Stimulated activated naive CD4-positive, alpha-beta T cell (primary cell): ENCODE results near the gene VSTM1.

Source experiments
- DNase-seq, 6 experiments: peaks; one replicate each; lab custom pipeline; 2025; lab: John Stamatoyannopoulos, UW

Gene VSTM1

DNA sequence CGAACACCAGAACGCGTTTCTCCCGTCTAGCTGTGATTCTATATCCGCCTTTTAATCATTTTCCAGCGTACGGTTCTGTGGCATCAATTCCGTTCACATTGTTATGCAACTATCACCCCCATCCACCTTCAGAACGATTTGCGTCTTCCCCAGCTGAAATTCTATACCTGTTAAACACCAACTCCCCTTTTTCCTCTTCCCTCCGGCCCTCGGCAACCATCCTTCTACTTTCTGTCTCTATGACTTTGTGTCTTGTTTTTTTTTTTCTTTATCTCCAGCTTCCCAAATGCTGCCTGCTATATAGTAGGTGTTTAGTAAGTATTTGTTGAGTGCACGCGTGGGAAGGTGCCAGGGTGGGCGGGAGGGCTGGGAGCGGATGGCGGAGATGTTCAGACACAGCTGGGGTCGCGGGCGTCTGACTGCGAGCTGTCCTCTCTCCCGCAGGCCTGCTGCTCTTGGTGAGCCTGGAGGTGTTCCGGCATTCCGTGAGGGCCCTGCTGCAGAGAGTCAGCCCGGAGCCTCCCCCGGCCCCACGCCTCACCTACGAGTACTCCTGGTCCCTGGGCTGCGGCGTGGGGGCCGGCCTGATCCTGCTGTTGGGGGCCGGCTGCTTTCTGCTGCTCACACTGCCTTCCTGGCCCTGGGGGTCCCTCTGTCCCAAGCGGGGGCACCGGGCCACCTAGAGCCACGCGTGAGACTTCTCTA, 52.0 kb downstream of the VSTM1 start:
- no peak for DNase-seq

DNA sequence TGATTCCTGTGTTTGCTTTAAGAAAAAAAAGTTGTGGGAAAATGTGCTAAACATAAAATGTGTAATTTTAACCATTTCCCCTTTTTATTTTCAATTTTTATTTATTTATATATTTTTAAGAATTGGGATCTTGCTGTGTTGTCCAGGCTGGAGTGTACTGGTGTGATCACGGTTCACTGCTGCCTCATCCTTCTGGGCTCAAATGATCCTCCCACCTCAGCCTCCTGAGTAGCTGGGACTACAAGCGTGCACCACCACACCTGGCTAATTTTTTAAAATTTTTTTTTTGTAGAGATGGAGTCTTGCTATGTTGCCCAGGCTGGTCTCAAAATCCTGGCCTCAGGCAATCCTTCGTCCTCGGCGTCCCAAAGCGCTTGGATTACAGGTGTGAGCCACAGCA, 53.2 kb downstream of the VSTM1 start:
- no peak for DNase-seq

DNA sequence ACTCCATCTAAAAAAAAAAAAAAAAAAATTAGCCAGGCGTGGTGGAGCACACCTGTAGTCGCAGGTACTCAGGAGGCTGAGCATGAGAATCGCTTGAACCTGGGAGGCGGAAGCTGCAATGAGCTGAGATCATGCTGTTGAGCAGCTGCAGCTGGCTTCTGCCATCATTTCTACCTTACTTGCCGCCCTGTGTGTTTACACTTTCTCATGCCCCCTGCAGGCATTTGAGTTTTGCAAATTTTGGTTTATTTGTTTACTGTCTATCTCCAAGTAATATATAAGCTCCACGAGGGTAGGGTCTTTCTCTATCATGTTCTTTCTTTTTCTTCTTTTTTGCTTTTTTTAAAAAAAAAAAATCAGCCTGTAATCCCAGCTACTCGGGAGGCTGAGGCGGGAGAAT, 54.3 kb downstream of the VSTM1 start:
- DNase-seq: no peak

DNA sequence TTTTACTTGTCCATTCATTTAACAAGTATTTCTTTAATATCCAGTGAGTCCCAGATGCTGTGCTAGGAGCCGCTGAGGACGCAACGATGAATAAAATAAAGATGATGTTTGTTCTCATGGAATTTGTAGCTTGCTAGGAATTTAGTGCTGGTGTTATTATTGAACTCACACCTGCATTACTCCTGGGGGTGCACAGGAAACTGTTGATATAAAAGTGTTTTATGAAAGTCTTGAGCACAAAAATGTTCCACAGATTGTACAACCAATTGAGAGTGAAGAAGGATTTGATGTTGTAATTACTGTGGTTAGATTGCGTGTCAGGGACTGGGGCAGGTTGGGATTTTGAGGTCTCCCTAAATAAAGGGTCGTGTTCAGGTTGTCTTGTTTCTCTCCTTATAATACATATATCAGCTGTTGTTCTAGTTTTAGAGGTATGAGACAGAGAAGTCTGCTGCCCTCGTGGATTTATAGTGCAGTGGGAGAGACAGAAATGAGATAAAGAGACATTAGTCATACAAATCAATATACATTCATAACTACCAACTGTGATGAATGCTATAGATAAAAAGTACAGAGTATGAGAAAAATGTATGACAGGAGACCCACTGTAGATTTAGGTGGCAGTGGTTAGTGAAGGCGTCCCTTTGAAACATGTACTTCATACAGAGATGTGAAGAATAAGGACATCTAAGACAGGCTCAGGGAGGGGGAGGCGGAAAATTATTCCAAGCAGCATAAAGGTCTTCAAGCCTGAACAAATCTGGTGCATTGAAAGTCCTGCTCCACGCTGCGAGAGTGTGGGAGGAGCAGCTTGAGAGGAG, 61.0 kb downstream of the VSTM1 start:
- DNase-seq: no peak

DNA sequence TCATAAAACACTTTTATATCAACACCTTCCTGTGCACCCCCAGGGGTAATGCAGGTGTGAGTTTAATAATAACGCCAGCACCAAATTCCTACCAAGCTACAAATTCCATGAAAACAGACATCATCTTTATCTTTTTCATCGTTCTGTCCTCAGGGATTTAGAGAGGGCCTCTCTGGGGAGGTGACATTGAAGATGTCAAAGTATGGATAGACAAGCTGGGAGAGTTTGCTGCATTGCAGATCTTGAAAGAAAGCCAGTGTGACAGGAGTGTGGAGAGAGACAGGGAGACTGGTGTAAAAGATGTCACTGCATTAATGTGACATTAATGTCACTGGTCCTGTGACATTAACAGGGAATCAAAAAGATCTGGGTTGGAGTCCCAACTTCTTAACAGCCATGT, 62.2 kb downstream of the VSTM1 start:
- no peak for DNase-seq

DNA sequence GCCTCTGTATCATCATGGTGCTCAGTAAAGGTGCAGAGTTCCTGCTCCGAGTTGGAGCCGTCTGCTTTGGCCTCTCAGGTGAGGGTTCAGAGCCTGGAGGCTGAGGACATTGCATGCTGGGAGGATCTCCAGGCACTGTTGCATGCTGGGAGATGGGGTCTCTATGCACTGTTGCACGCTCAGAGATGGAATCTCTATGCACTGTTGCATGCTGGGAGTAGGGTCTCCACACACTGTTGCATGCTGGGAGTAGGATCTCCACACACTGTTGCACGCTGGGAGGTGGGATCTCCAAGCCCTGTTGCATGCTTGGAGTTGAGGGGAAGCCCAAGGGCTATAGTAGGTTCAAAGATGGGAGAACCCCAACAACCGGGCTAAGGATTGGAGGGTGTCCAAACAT, 64.0 kb downstream of the VSTM1 start:
- no peak for DNase-seq

DNA sequence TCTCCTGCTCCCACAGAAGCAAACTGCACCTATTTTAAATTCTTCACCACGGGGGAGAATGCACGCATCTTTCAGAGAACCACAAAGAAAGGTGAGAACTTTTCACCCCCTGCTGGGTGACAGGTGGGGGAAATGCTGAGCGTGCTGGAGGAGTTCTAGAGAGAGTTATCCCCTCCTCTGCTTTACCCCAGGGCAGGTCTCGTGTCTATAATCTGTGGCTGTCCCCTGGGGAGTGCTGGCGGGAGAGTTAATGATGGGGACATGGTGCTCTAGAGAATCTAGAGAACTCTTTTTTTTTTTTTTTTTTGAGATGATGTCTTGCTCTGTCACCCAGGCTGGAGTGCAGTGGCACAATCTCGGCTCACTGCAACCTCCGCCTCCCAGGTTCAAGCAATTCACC, 65.5 kb downstream of the VSTM1 start:
- DNase-seq: no peak

DNA sequence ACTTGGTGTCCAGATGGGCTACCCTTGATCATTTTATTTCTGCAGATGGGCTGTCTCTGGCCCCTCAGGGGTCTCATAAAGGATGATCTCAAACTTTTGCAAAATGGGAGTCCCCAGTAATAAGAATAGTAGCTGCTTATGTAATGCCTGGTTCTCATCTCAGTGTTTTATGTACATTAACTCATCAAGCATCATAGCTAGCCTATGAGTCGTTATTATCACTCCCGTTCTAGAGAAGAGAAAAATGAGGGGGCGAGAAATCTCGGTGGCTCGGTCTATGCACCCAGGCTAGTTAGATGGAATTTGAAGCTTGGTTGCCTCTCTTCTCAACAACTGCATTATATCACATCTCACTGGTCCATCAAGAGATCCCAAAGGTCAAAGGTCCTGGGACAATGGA, 68.9 kb downstream of the VSTM1 start:
- no peak for DNase-seq

DNA sequence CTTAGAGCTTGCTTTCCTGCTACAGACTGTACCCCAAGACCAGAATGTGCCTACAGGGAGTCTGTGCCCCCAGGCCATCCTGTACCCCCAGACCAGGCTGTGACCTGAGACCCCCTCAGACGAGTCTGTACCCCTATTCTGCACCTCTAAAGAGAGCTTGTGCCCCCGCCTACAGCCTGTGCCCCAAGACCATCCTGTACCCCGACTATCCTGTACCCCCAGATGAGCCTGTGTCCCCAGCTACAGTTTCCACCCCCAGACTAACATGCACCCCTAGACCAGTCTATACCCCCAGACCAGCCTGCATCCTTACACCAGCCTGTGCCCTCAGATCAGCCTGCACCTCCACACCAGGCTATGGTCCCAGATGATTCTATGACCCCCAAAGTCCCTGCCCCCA, 70.2 kb downstream of the VSTM1 start:
- no peak for DNase-seq

DNA sequence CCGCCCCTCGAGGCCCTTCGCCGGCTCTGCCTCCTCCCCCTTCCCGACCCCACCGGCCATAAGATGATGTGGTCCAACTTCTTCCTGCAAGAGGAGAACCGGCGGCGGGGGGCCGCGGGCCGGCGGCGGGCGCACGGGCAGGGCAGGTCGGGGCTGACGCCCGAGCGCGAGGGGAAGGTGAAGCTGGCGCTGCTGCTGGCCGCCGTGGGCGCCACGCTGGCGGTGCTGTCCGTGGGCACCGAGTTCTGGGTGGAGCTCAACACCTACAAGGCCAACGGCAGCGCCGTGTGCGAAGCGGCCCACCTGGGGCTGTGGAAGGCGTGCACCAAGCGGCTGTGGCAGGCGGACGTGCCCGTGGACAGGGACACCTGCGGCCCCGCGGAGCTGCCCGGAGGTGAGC, 70.9 kb downstream of the VSTM1 start:
- no peak for DNase-seq

DNA sequence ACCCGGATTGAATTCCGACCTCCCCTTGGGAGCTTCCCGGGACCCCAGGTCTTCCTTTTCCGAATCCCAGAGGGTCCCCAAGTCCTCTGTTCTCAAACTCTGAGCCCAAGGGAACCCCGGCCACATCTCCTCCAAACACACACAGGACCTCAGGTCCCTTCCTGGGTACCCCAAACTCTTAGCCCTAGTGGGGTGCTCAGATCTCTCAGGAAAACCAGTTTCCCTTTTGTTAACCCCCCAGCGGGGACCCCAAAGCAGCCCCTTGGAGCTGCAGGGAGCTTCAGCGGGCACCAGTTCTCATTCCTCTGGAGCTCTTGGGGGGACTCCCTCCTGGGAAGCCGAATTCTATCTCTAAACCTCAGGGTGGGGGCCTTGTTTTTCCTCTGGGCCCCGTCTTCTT, 71.5 kb downstream of the VSTM1 start:
- DNase-seq: no peak

DNA sequence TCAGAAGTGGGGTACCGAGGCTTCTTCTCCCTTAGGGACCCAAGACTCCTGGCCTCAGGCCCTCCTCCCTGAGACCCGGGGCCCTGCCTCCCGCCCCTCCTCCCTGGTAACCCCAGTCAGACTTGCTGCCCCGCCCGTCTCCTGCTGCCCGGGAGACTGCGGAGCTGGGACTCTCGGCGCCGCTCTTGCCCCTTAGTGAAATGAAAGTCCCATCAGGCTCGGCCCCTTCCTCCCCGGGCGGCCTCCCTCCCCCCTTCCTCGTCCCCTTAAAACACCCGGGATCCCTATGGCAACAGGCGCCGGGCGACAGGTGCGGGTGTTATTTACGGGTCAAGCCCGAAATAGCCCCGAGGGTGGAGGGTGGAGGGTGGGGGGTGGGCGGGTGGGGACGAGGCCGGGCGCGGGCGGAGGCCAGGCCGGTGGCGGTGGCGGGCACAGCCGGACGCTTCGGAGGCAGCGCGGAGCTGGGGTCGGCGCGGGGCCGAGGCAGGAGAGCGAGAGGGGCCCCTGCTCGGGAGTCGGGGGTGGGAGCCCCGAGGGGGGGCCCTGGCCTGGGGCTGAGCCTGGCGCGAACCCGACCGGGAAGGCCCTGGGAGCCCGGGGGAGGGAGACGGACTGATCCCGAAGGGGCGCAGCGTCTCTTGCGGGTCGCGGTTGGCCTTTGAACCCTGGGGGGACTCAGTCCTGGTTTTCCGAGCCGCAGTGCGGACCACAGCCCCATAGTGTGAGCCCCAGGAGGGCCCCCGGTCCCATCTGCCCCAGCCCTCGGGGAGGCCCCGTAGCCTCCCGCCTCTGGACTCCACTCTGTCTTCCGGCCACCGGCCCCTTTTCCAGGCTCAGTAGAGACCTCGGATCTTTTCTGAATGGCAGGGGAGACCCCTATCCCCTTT, 72.2 kb downstream of the VSTM1 start, which contains the start of gene CACNG6:
Gene CACNG6 (plus strand): TSS at position 414 of the 890 bp plus-strand sequence. CDS start 1,241 bp downstream, outside the sequence.
- DNase-seq: no peak
